H1 (cell line): ENCODE measurements around the gene VWA3B. TPM values are rescaled to one million over a fixed set of nuclear protein-coding genes. Genes with fewer than 3 reads are reported as not detected.

Experiments used
- CTCF ChIA-PET: fragments of 300-600 bp; sonication (Branson Sonifier 250); formaldehyde crosslinking; loops from one replicate; lab custom pipeline; 2021; ENCODE audit not compliant: partially characterized antibody; lab: Charles Lee
- POLR2A ChIA-PET: fragments of 300-600 bp; sonication (Branson Sonifier 250); formaldehyde crosslinking; loops from one replicate; lab custom pipeline; 2021; ENCODE audit warnings: inconsistent platforms; ENCODE audit not compliant: partially characterized antibody; lab: Charles Lee
- DNase-seq, 2 experiments: peaks; one replicate each; pipeline versions ENCODE4 v3.0.0 to v3.0.0-alpha.2; 2010 to 2022; ENCODE audit warnings: low spot score in 2 of 2, low read depth in 1 of 2, mixed read lengths in 1 of 2
- FAIRE-seq: peaks from 2 replicates; lab custom pipeline; 2011; peaks lifted over from hg19 to GRCh38; lab: Jason Lieb, UNC
- H2AFZ ChIP-seq: 2 replicates; pipeline ENCODE4 v1.8.1; 2012; ENCODE audit warnings: low read length, inconsistent platforms
- H2AK5ac ChIP-seq: 2 replicates; pipeline ENCODE4 v1.6.1; 2013; ENCODE audit warnings: low read depth, low read length
- H2BK120ac ChIP-seq: replicated peaks from 2 replicates; pipeline ENCODE3; 2013; ENCODE audit warnings: low read depth, low read length, inconsistent platforms
- H2BK12ac ChIP-seq: 2 replicates; pipeline ENCODE4 v1.6.1; 2013; ENCODE audit warnings: low read depth, low read length
- H2BK15ac ChIP-seq: 2 replicates; pipeline ENCODE4 v1.6.1; 2013; ENCODE audit warnings: low read length
- H2BK20ac ChIP-seq: 2 replicates; pipeline ENCODE4 v1.6.1; 2013; ENCODE audit warnings: low read length
- H2BK5ac ChIP-seq: 2 replicates; pipeline ENCODE4 v1.6.1; 2013; ENCODE audit warnings: low read depth, low read length
- H3K14ac ChIP-seq: 2 replicates; pipeline ENCODE4 v1.6.1; 2013; ENCODE audit warnings: inconsistent platforms; ENCODE audit not compliant: insufficient read length
- H3K18ac ChIP-seq: 2 replicates; pipeline ENCODE4 v1.6.1; 2013; ENCODE audit warnings: low read length; ENCODE audit errors: extremely low read depth
- H3K23ac ChIP-seq: 2 replicates; pipeline ENCODE4 v1.6.1; 2013; ENCODE audit warnings: inconsistent platforms; ENCODE audit not compliant: insufficient read length
- H3K23me2 ChIP-seq: 2 replicates; pipeline ENCODE4 v1.6.1; 2013; ENCODE audit warnings: low read depth, low read length
- H3K27ac ChIP-seq: 2 replicates; pipeline ENCODE4 v1.6.1; 2011; ENCODE audit warnings: low read depth, low read length, inconsistent platforms
- H3K27me3 ChIP-seq, 4 experiments: replicated peaks in 1 of 4; 1 replicate in 1 of 4; 2 replicates in 3 of 4; pipeline versions ENCODE4 v1.6.1 to v1.8.1; 2011 to 2013; ENCODE audit warnings: low read length in 3 of 4, mild to moderate bottlenecking in 3 of 4, inconsistent platforms in 2 of 4, mixed read lengths in 2 of 4, moderate library complexity in 1 of 4; ENCODE audit not compliant: control insufficient read depth in 3 of 4, insufficient read depth in 3 of 4; ENCODE audit errors: extremely low read depth in 1 of 4
- H3K36me3 ChIP-seq, 4 experiments: 2 replicates each; pipeline versions ENCODE4 v1.6.1 to v1.8.1; 2011 to 2013; ENCODE audit warnings: mild to moderate bottlenecking in 4 of 4, low read length in 3 of 4, moderate library complexity in 2 of 4, control low read depth in 1 of 4, inconsistent platforms in 1 of 4; ENCODE audit not compliant: insufficient read depth in 4 of 4, control insufficient read depth in 2 of 4
- H3K4ac ChIP-seq: replicated peaks from 2 replicates; pipeline ENCODE3; 2013; ENCODE audit warnings: low read length, low read depth, mixed read lengths, inconsistent platforms; ENCODE audit not compliant: insufficient read length
- H3K4me1 ChIP-seq, 4 experiments: replicated peaks in 1 of 4; 1 replicate in 1 of 4; 2 replicates in 3 of 4; pipeline versions ENCODE4 v1.6.1 to v1.8.1; 2011 to 2013; ENCODE audit warnings: low read length in 3 of 4, inconsistent platforms in 2 of 4, mixed read lengths in 1 of 4; ENCODE audit not compliant: insufficient read depth in 4 of 4, control insufficient read depth in 3 of 4
- H3K4me2 ChIP-seq, 2 experiments: 2 replicates each; pipeline versions ENCODE4 v1.6.1 to v1.8.1; 2011 to 2013; ENCODE audit warnings: low read depth in 2 of 2, low read length in 2 of 2, control low read depth in 1 of 2, inconsistent platforms in 1 of 2, mild to moderate bottlenecking in 1 of 2; ENCODE audit not compliant: insufficient read depth in 1 of 2
- H3K4me3 ChIP-seq, 4 experiments: fragments of 200-600, 300-600 bp in 1 of 4; sonication (generic), shearing (Covaris generic), sonication (Bioruptor Twin) in 1 of 4; 2 replicates each; pipeline versions ENCODE4 v1.5.1 to v1.8.1; 2011 to 2016; ENCODE audit warnings: low read length in 4 of 4, low read depth in 3 of 4, control low read depth in 2 of 4, inconsistent platforms in 2 of 4, mild to moderate bottlenecking in 2 of 4, mixed read lengths in 1 of 4, moderate library complexity in 1 of 4; ENCODE audit not compliant: insufficient read depth in 2 of 4; ENCODE audit errors: extremely low read depth in 1 of 4
- H3K56ac ChIP-seq: replicated peaks from 2 replicates; pipeline ENCODE3; 2013; ENCODE audit warnings: low read depth, mild to moderate bottlenecking, mixed read lengths, low read length, inconsistent platforms; ENCODE audit not compliant: insufficient read length
- H3K79me1 ChIP-seq: 2 replicates; pipeline ENCODE4 v1.6.1; 2013; ENCODE audit warnings: low read depth, low read length, control low read depth
- H3K79me2 ChIP-seq, 2 experiments: 2 replicates each; pipeline versions ENCODE4 v1.6.1 to v1.8.1; 2012 to 2013; ENCODE audit warnings: low read length in 2 of 2, mild to moderate bottlenecking in 2 of 2, inconsistent platforms in 1 of 2; ENCODE audit not compliant: insufficient read depth in 2 of 2, control insufficient read depth in 1 of 2
- H3K9ac ChIP-seq, 4 experiments: replicated peaks in 1 of 4; 1 replicate in 1 of 4; 2 replicates in 3 of 4; pipeline versions ENCODE4 v1.6.1 to v1.8.1; 2011 to 2013; ENCODE audit warnings: low read depth in 3 of 4, low read length in 3 of 4, control low read depth in 2 of 4, mild to moderate bottlenecking in 2 of 4, moderate library complexity in 2 of 4, inconsistent platforms in 1 of 4; ENCODE audit errors: extremely low read depth in 1 of 4
- H3K9me3 ChIP-seq, 2 experiments: 2 replicates each; pipeline versions ENCODE4 v1.6.1 to v1.8.1; 2012 to 2013; ENCODE audit warnings: mild to moderate bottlenecking in 2 of 2, moderate library complexity in 2 of 2, control low read depth in 1 of 2, inconsistent platforms in 1 of 2, low read depth in 1 of 2, low read length in 1 of 2, mixed read lengths in 1 of 2; ENCODE audit not compliant: insufficient read depth in 2 of 2
- H4K20me1 ChIP-seq, 2 experiments: replicated peaks in 1 of 2; 2 replicates each; pipeline versions ENCODE3 to v1.8.1; 2011 to 2013; ENCODE audit warnings: inconsistent platforms in 2 of 2, low read length in 2 of 2, mild to moderate bottlenecking in 1 of 2; ENCODE audit not compliant: insufficient read depth in 2 of 2, control insufficient read depth in 1 of 2
- H4K5ac ChIP-seq: 2 replicates; pipeline ENCODE4 v1.6.1; 2013; ENCODE audit warnings: low read length, low read depth, mixed read lengths, inconsistent platforms; ENCODE audit not compliant: insufficient read length
- H4K8ac ChIP-seq: 2 replicates; pipeline ENCODE4 v1.8.0; 2013; ENCODE audit warnings: mild to moderate bottlenecking, moderate library complexity, low read length, inconsistent platforms; ENCODE audit not compliant: insufficient read depth; ENCODE audit errors: extremely low read depth
- H4K91ac ChIP-seq: replicated peaks from 2 replicates; pipeline ENCODE3; 2013; ENCODE audit warnings: low read length, mixed read lengths, inconsistent platforms; ENCODE audit not compliant: insufficient read length
- ATF3 ChIP-seq: IDR thresholded peaks from 2 replicates; pipeline ENCODE4 v1.6.1; 2011; ENCODE audit warnings: low read depth, mild to moderate bottlenecking, low read length; ENCODE audit not compliant: insufficient read depth
- BCL11A ChIP-seq, 2 experiments: IDR thresholded peaks; one replicate each; pipeline ENCODE4 v1.6.1; 2011; ENCODE audit warnings: low read depth in 2 of 2, low read length in 2 of 2, mild to moderate bottlenecking in 2 of 2
- BRCA1 ChIP-seq: IDR thresholded peaks from 2 replicates; pipeline ENCODE4 v1.6.1; 2012; ENCODE audit warnings: low read depth, low read length, improper control_type of control experiment
- CHD2 ChIP-seq: IDR thresholded peaks from 2 replicates; pipeline ENCODE4 v1.6.1; 2012; ENCODE audit warnings: low read length, improper control_type of control experiment
- EP300 ChIP-seq, 2 experiments: IDR thresholded peaks; 1 replicate in 1 of 2; 2 replicates in 1 of 2; pipeline ENCODE4 v1.6.1; 2011 to 2012; ENCODE audit warnings: low read depth in 2 of 2, low read length in 2 of 2, mild to moderate bottlenecking in 2 of 2, borderline replicate concordance in 1 of 2, inconsistent platforms in 1 of 2, moderate library complexity in 1 of 2
- EZH2 ChIP-seq: fragments of 200-600 bp; sonication (generic); IDR thresholded peaks from 2 replicates; pipeline ENCODE4 v1.7.1; 2012; ENCODE audit warnings: low read depth, mild to moderate bottlenecking, moderate library complexity, low read length, inconsistent platforms; ENCODE audit not compliant: severe bottlenecking
- FOSL1 ChIP-seq: IDR thresholded peaks from 2 replicates; pipeline ENCODE4 v1.6.1; 2011; ENCODE audit warnings: mild to moderate bottlenecking, low read depth, low read length, moderate library complexity; ENCODE audit not compliant: insufficient read depth
- GABPA ChIP-seq: IDR thresholded peaks from 2 replicates; pipeline ENCODE4 v1.6.1; 2011; ENCODE audit warnings: mild to moderate bottlenecking, low read length, moderate library complexity, borderline replicate concordance; ENCODE audit not compliant: insufficient read depth
- KDM4A ChIP-seq: IDR thresholded peaks from one replicate; pipeline ENCODE4 v1.7.1; 2012; ENCODE audit warnings: low read depth, mild to moderate bottlenecking, moderate library complexity, low read length, inconsistent platforms; ENCODE audit not compliant: severe bottlenecking
- MAX ChIP-seq: IDR thresholded peaks from 2 replicates; pipeline ENCODE4 v1.6.1; 2012; ENCODE audit warnings: inconsistent platforms
- POU5F1 ChIP-seq: IDR thresholded peaks from 2 replicates; pipeline ENCODE4 v1.6.1; 2011; ENCODE audit warnings: low read depth, mild to moderate bottlenecking, low read length, moderate library complexity
- SP1 ChIP-seq: IDR thresholded peaks from 2 replicates; pipeline ENCODE4 v1.6.1; 2011; ENCODE audit warnings: low read depth, low read length
- TBP ChIP-seq: IDR thresholded peaks from 2 replicates; pipeline ENCODE4 v1.6.1; 2011; ENCODE audit warnings: low read depth, low read length, improper control_type of control experiment
- whole genome bisulfite sequencing, 2 experiments: shearing (Covaris generic) in 1 of 2; methylation state at CpG; one replicate each; pipeline versions ENCODE4 v1.1.6 to v1.1.7; 2013 to 2015; ENCODE audit warnings: low lambda C conversion rate in 2 of 2, mixed read lengths in 2 of 2, inconsistent platforms in 1 of 2, low coverage in 1 of 2, missing lambda C conversion rate in 1 of 2; ENCODE audit not compliant: insufficient replicate concordance in 2 of 2, insufficient coverage in 1 of 2, insufficient read length in 1 of 2; ENCODE audit errors: extremely low coverage in 1 of 2, missing lambda C conversion rate in 1 of 2; 5-methylcytosine and 5-hydroxymethylcytosine counted together
- polyA plus RNA-seq, 7 experiments: library from polyadenylated mRNA; depleted of rRNA in 3 of 7; stranded (reverse) in 5 of 7; unstranded in 2 of 7; fragments of >200 nt in 5 of 7; fragments of 200-250 nt in 2 of 7; gene quantifications; 1 replicate in 5 of 7; 2 replicates in 1 of 7; 4 replicates in 1 of 7; pipeline versions ENCODE4 v1.2.1 to v1.2.3, GENCODE V29; 2011 to 2013; ENCODE audit warnings: missing spikeins in 2 of 7, mixed read lengths in 2 of 7
- total RNA-seq: library from RNA; stranded (reverse); fragmentation: NEBNext Ultra II Directional; extraction: Animal tissue kit (Norgen Biotek cat#: 25700); gene quantifications from 2 replicates; pipeline ENCODE4 v1.2.1, GENCODE V29; 2021

VWA3B gene
- total and polyA plus RNA-seq, 2 of the 8 experiments (the other 6 are each of a cell fraction or from before 2014, with no cell fraction given), result not detected

GRCh38 chr2:98067160-98067559 is 19.8 kb upstream of the VWA3B start:
- CTCF ChIA-PET, result no interaction called here
- Histone ChIP-seq H2BK120ac (no peak overlapping the region), H3K56ac (no peak overlapping the region), H4K5ac (no peak overlapping the region), H4K91ac (no peak overlapping the region), H3K23ac (no peak overlapping the region), H3K79me2 (no peaks in the 10 kb centered on the region), H3K36me3 (no peaks in the 10 kb centered on the region), H3K23me2 (no peaks in the 10 kb centered on the region), H3K4ac (no peak overlapping the region), H2BK20ac (no peak overlapping the region), H2AK5ac (no peak overlapping the region), H3K14ac (no peak overlapping the region), H2BK15ac (no peak overlapping the region), H3K4me3 (no peak overlapping the region), H3K18ac (no peak overlapping the region), H3K79me1 (no peaks in the 10 kb centered on the region), H3K4me1 (0 out of 7 replicates have a peak, but pooled peaks cover 0 to 3% (median 0%) of the 10 kb centered on the region in 4 experiments), H4K20me1 (no peaks in the 10 kb centered on the region), H3K27me3 (peaks cover 0 to 1% (median 0%) of the 10 kb centered on the region in 4 experiments; a peak in 1 of 7 replicates), H2BK5ac (no peak overlapping the region), H3K9me3 (no peaks in the 10 kb centered on the region), H3K27ac (no peak overlapping the region), H2AFZ (no peak overlapping the region), H2BK12ac (no peak overlapping the region), H3K4me2 (no peak overlapping the region), H3K9ac (no peak overlapping the region), H4K8ac (no peak overlapping the region)
- 84% methylated on average over 5 of the region's 5 CpGs; no CpG with 5 or more reads in 1 of the 2 experiments for WGBS, 2 experiments
- POLR2A ChIA-PET, result no interaction called here
- FAIRE-seq (no peak), DNase-seq (no peak)
- TF ChIP-seq BCL11A (IDR thresholded peaks at IDR 0.05; ENCODE audit: low read depth in 2 of 2, low read length in 2 of 2) (no peak), GABPA (no peak), CHD2 (no peak), SP1 (no peak), BRCA1 (no peak), KDM4A (no peak), TBP (no peak), ATF3 (no peak), FOSL1 (no peak), EZH2 (no peak), EP300 (IDR thresholded peaks at IDR 0.05; ENCODE audit: borderline replicate concordance in 1 of 2, low read depth in 2 of 2, low read length in 2 of 2) (no peak), MAX (no peak), POU5F1 (no peak)
